AG10803 (cell line): ENCODE measurements around the gene NEK7.

ENCODE experiments used
- DNase-seq: peaks from one replicate; pipeline ENCODE4 v3.0.0; 2010; ENCODE audit warnings: low read depth
- H3K4me3 ChIP-seq: 2 replicates; pipeline ENCODE4 v1.5.1; 2011; ENCODE audit warnings: mild to moderate bottlenecking, low read length, control low read depth
- CTCF ChIP-seq: conservative IDR thresholded peaks from 2 replicates; pipeline ENCODE4 v1.5.1; 2011; ENCODE audit warnings: mild to moderate bottlenecking, low read length, control low read depth, inconsistent platforms

Gene NEK7

GRCh38 chr1:198169672-198170071, 12.9 kb downstream of the NEK7 start:
- no peak for DNase-seq
- TF ChIP-seq CTCF = no peak
- H3K4me3 ChIP-seq = no peak overlapping the region

DNA sequence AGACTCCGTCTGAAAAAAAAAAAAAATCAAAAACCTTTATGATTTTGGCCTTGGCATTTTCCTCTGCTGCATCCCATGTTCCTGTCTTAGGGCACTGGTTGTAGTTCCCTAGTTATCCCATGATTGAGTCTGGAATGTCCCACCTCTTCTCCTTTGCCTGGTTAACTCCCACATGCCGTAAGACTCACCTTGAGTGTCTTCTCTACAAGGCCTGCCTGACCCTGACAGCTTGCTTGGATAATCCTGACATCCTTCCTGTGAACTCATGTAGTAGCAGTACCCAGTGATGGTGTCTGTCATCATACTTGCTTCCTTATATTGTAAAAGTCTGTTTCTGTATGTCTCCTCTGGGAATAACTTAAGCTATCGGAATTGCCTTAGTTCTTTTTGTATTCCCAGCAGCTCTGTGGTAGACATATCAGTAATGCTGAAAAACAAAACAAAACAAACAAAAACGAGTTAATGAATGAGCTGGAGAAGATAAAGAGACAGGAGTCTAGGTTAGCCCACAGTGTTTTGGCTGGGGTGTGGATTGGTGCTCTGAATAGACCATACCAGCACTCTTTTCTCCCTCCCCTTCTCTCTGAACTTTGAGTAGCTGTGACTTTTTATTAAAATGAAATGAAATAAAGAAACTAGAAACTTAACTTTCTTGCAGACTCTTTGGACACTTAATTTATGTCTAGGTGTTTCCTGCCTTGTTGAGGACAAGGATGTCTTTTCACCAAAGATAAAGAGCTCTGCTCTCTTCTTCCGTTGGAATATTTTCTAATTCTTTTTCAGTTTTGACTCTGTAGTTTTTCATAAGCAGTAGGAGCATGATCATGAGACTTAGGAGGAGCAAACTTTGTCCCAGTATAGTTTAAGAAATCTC, 15.1 kb downstream of the NEK7 start:
- no peak for TF ChIP-seq CTCF
- DNase-seq = no peak
- H3K4me3 ChIP-seq = no peak overlapping the region

DNA sequence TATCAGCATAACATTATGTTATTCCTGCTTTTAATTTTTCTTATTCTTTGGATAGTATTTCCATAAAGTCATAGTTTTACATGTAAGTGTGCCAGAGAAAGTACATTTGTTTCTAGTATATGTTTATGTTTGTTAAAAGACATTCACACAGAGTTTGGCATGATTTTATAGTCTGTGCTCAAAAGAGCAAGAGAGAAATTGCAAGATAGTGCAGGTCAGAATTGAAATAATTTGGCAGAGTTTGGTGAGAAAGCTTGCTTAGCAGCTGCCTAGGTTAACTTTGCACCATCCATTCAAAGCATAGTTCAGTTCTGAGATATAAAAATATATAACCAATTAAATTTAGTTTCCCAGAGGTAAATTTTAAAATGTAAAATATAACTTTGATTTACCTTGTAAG, 17.0 kb downstream of the NEK7 start:
- DNase-seq = no peak
- TF ChIP-seq CTCF = no peak
- no peak overlapping the region for H3K4me3 ChIP-seq

DNA sequence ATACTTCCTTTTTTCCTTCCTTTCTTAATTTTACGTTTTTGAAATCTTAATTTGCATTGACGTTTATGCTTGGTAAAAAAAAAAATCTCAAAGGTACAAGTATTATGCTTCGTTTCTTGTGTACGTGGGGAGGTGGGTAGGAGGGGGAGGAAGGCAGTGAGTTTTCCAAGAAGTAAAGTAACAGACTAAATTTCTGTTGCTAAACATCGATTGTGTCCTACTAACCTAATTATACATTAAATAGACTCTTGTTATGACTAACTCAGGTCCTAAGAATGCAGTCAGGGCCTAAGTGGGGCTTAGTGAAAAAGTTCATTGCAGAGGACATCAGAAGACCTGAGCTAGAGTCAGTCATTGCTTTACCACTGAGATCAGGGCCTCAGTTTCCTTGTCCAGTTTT, 17.5 kb downstream of the NEK7 start:
- DNase-seq = no peak
- TF ChIP-seq CTCF = no peak
- H3K4me3 ChIP-seq = no peak overlapping the region

GRCh38 chr1:198175423-198176170, 18.8 kb downstream of the NEK7 start:
- peak; percentile 45 for DNase-seq
- TF ChIP-seq CTCF = no peak
- no peak overlapping the region for H3K4me3 ChIP-seq

DNA sequence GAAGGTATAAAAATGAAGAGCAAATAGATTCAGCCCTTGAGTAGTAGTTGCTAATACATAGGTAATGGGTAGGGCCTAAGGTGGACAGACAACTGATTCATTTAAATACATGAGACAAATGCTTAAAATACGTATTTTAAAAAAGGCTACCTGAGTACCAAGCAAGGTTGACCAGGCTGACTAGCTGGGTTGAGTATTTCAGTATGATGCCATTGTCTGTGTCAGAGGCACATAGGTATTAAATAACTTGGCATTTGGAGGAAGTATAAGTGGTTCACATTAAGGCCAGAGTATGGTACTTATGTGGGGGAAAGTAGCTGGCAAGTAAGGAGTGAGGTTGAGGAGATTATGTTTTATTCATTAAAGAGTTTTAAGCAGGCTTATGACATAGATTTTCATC, 19.4 kb downstream of the NEK7 start:
- no peak overlapping the region for H3K4me3 ChIP-seq
- no peak for TF ChIP-seq CTCF
- DNase-seq = no peak

DNA sequence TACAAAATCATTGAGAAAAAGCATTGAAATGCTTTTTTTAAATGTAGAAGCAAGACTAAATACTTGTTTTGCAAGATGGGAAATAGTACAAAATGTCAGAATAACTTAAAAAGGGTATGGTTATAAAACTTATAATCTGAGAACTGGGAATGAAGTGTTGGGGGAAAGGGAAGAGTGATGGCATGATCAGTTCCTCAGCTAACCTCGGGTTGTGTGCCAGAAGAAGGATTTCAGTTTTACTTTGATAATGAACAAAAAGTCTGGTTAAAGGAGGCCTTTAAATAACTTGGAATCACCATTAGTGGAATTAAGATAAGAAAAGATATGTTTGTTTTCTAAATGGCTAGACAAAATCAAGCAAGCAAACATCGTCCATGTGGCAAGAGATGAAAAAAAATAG, 20.7 kb downstream of the NEK7 start:
- TF ChIP-seq CTCF = no peak
- no peak overlapping the region for H3K4me3 ChIP-seq
- DNase-seq = no peak
